ENCODE data around the gene CTSH. TPM values are rescaled to one million over a fixed set of nuclear protein-coding genes. Genes with fewer than 3 reads are reported as not detected.

CTSH gene
- 19.3 TPM for total RNA-seq (ENCODE audit: insufficient read depth, low replicate concordance)

DNA sequence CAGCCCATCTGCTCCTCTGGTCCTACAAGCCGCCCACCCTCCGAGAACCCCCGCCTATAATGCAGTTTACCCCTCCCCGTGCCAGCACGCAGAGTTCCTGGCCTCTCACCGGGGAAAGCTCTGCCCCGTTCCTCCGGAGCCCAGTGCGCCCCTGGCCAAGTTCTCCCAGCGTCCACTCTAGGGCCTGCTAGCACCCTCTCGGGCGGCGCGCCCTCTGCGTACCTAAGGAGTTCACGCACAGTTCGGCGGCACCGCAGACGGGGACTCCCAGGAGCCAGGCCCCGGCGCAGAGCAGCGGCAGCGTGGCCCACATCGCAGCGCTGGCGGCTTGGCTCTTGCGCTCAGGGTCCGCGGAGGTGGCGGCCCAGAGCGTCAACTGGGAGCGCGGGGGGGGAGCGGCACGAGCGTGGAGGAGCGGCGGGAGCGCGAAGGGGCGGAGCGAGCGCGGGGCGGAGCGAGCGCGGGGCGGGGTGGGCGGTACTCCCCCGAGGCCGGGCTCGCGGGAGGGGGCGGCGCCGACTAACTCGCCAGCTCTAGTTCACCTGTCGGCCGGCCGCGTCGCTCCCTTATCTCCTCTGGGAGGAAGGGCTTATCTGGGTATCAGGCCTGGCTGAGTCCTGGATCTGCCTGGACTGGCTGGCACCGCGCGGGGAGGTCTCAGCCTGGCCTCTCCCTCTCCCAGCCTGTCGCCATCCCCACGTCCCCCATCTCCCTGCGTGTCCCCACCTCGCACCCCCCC is at the start of gene CTSH:
Gene CTSH, minus strand, starts transcription at position 378 of the 739 bp plus-strand sequence. Its CDS starts 65 bp downstream, at position 313.
- DNase-seq (ENCODE audit: low spot score), result no peak

GRCh38 chr15:78993931-78994530 is 49.2 kb upstream of the CTSH start:
- no peak for DNase-seq (ENCODE audit: low spot score)

GRCh38 chr15:78993257-78993930 is 48.5 kb upstream of the CTSH start:
- no peak for DNase-seq (ENCODE audit: low spot score)

DNA sequence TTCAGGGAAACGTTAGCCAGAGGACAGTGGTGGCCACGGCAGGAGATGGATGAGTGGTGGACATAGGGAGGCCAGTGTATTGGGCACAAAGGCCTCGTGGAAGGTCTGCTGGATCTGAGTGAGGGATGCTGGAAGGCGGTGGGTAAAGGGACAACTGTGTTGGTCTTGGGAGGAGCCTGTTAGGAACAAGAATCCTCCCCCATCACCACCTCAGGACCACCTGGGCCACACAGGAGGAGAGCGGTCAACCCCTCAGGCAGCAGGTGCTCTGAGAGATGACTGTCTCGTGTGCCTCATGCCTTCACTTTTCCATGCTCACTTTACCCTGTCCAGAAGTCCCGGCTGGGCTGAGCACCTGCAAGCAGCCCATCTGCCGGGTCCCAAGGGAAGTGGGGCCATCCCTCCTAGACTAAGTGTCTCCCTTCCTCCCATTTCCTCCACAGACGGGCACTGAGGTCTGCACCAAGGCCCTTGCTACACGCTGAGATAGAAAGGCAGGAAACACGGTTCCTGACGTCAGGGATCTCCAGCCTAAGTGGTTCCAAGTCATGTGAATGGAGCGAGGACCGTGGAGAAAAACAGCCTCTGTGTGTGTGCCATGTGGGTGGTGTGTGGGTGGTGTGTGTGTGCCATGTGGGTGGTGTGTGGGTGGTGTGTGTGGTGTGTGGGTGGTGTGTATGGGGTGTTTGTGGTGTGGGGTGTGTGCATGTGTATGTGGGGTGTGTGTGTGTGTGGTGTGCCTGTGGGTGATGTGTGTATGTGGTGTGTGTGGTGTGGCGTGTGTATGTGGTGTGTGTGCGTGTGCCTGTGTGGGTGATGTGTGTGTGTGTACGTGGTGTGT is 47.8 kb upstream of the CTSH start:
- DNase-seq (ENCODE audit: low spot score), result no peak

GRCh38 chr15:78991879-78992278 is 47.0 kb upstream of the CTSH start:
- DNase-seq (ENCODE audit: low spot score), result no peak

GRCh38 chr15:78991476-78991875 is 46.6 kb upstream of the CTSH start:
- no peak for DNase-seq (ENCODE audit: low spot score)

GRCh38 chr15:78990278-78990677 is 45.4 kb upstream of the CTSH start:
- no peak for DNase-seq (ENCODE audit: low spot score)

GRCh38 chr15:78989701-78990240 is 44.9 kb upstream of the CTSH start:
- peak; percentile 33 for DNase-seq (ENCODE audit: low spot score)

DNA sequence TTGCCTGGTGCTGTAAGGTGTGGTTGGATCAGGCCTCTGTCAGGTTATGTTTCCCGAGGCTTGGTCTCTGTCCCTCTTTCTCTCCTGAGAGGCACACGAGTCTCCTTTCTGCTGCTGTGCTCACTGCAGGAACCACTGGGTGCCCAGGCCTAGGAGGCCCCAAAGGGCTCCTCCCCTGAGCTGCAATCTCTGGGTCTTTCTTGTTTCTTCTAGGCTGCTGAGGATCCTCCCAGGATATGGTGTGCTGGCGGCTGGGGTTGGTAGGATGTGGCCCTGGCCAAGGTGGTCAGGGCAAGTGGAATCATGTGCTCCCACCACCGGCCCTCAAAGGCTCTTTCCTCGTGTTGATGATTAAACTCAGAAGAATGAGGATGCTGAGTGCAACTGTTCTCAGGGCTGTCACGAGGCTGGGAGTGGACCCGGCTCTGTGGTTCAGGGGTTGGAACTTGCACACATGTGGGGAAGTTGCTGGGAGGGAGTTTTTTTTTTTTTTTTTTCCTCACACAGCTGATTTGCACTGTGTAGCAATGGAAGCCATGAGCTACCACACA is 43.6 kb upstream of the CTSH start:
- DNase-seq (ENCODE audit: low spot score), result peak; percentile 94

- no peak for DNase-seq (ENCODE audit: low spot score)
Observed at GRCh38 chr15:78987556-78988360, 42.9 kb upstream of the CTSH start.

DNA sequence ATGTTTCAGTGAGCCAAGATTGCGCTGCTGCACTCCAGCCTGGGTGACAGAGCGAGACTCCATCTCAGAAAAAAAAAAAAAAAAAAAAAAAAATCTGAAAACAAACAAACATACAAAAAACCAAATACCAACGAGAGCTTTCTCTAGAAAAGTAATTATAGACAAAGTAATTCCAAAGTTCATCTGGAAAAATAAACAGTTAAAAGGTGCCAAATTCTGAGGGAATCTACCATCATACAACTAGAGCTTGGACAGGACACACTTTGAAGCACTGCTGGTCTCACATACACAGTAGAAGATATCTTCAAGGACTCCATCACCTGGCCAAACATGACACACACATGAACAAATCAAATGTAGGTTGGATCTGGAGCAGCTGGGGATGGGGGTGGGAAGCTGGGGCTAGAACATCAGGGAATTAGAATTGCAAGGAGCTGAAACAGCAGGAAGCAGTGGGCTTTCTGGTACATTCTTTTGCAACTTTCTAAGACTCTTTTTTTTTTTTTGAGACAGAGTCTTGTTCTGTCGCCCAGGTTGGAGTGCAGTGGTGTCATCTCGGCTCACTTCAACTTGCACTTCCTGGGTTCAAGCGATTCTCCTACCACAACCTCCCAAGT is 41.1 kb upstream of the CTSH start:
- no peak for DNase-seq (ENCODE audit: low spot score)

- DNase-seq (ENCODE audit: low spot score), result no peak
Observed at GRCh38 chr15:78984041-78984440, 39.2 kb upstream of the CTSH start.

- no peak for DNase-seq (ENCODE audit: low spot score)
Observed at GRCh38 chr15:78983146-78983918, 38.5 kb upstream of the CTSH start.

GRCh38 chr15:78982736-78983135 is 37.9 kb upstream of the CTSH start:
- DNase-seq (ENCODE audit: low spot score), result no peak

DNA sequence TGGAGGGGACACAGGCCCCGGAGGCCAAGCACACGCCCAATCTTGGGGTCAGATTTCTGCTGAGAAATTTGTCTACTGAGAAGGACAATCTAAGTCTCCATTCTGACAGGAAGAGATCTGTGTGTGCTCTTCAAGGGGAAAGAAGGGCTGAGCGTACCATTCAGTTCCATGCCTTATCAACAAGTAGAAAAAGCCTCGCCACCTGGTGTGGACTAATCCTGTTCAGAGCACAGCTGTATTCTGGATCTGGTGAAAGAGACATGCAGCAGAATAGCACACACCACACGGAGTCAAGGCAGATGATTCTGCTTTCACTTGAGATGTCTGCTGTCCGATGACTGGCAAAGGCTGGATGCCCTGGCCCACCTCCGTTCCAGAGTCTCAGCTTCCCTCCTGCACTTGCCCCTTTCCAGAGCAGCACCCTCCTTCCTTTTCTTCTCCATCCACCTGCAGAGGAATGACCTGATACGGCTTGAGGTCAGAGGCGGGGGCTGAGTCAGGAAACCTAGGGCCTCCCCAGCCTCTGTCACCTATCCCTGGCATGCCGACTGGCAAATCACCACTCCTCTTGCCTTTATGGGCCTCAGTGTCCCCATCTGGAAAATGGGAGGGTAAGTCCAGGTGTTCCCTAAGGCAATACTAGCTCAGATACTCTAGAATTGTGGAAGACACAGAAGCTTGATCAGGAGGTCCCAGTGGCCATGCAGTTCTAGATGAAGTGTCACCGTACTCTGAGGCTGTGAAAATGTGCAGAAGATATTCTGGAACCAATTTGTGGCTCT is 36.9 kb upstream of the CTSH start:
- no peak for DNase-seq (ENCODE audit: low spot score)

DNA sequence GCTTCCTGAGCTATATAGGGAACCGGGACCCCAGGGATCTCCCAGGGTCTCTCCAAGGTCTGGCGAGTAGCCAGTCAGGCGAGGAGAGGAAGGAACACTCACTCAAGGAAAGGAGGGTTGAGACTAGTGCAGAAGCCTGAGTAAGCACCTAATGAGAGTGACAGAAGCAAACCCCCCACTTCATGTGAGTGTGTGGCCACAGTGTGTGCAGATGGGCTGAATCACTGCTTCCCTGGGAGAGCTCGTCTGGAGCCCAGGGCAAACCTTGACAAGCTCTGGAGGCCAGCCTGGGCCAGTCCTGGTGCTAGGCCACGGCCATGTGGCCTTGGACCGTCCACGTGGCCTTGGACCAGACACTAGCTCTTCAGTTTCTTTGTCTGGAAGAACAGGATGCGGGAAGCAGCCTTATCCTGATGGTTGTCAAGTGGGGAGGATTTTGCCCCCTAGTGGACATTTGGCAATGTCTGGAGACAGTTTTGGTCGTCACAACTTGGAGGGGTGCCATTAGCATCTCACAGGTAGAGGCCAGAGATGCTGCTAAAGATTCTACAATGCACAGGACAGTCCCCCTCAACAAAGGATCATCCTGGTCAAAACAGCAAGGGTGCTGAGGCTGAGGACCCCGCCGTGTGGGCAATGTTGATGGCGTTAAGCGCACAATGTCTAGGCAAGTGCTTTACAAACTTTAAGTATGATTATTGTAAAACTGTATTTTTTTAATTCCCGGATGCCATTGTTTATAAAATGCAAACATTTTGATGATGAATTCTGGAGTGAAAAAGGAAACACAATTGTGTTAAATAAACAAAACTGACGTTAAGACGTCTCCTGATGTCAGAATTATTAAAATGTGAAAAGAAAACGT is 34.8 kb upstream of the CTSH start:
- DNase-seq (ENCODE audit: low spot score), result peak; percentile 51

DNA sequence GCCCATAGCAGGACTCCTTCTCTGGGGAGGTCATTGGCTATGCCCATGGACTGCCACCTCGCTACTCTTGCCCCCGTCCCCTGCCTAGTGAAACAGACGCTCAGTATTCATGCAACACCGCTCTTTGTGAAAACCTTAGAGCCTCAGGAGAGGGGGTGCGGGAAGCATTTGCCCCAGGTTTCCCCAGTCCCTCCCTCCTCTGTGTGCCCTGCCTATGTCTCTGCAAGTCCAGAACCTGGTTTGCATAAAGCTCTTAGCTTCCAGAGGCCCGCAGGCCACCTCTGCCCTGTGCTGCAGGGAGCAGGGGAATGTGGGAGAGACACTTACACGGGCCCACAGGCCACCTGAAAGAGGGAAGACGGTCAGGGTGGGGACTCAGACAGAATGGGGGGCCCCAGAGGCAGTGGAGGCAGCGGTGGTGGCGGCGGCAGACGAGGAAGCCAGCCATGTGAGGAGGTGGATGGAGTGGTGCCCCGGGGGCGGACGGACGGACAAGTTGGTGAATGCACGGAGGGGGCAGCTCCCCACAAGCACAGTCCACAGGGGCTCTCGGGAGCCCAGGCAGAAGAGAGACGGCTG is 33.8 kb upstream of the CTSH start:
- no peak for DNase-seq (ENCODE audit: low spot score)

Data from umbilical cord (tissue), 2 donors.